Measurements from ENCODE around the gene CCDC51.
A peak's percentile ranks its signal among the peaks of the same experiment; 100 is the strongest.

Gene CCDC51

GRCh38 chr3:48456456-48456855, 16.5 kb upstream of the CCDC51 start:
- ATAC-seq = no peak
- no peak for TF ChIP-seq PATZ1 (CRISPR knock-in tag; IDR thresholded peaks at IDR 0.05; ENCODE audit: borderline replicate concordance)
- TF ChIP-seq ZFP30 (CRISPR knock-in tag; IDR thresholded peaks at IDR 0.05) = no peak
- no peak for TF ChIP-seq CSRNP3 (CRISPR knock-in tag; IDR thresholded peaks at IDR 0.05)
- no peak for TF ChIP-seq ZNF70 (CRISPR knock-in tag; IDR thresholded peaks at IDR 0.05)
- no peak for TF ChIP-seq ZC3H10 (CRISPR knock-in tag; IDR thresholded peaks at IDR 0.05)
- TF ChIP-seq CREB5 (CRISPR knock-in tag; IDR thresholded peaks at IDR 0.05; ENCODE audit: low read depth) = no peak
- no peak for TF ChIP-seq ISL1 (CRISPR knock-in tag; IDR thresholded peaks at IDR 0.05)
- TF ChIP-seq TOX (CRISPR knock-in tag; IDR thresholded peaks at IDR 0.05; ENCODE audit: borderline replicate concordance) = no peak
- TF ChIP-seq BACH2 (CRISPR knock-in tag; IDR thresholded peaks at IDR 0.05; ENCODE audit: borderline replicate concordance) = no peak
- TF ChIP-seq TCF4 (CRISPR knock-in tag; IDR thresholded peaks at IDR 0.05; ENCODE audit: borderline replicate concordance) = no peak

GRCh38 chr3:48451270-48451669, 11.4 kb upstream of the CCDC51 start:
- TF ChIP-seq CSDC2 (CRISPR knock-in tag; IDR thresholded peaks at IDR 0.05) (no peak), RARB (CRISPR knock-in tag; IDR thresholded peaks at IDR 0.05) (no peak), TOX (CRISPR knock-in tag; IDR thresholded peaks at IDR 0.05; ENCODE audit: borderline replicate concordance) (no peak), ZFP3 (CRISPR knock-in tag; IDR thresholded peaks at IDR 0.05) (no peak), CREB5 (CRISPR knock-in tag; IDR thresholded peaks at IDR 0.05; ENCODE audit: low read depth) (no peak), ZNF8 (CRISPR knock-in tag; IDR thresholded peaks at IDR 0.05) (no peak), ZC3H10 (CRISPR knock-in tag; IDR thresholded peaks at IDR 0.05) (no peak), TCF4 (CRISPR knock-in tag; IDR thresholded peaks at IDR 0.05; ENCODE audit: borderline replicate concordance) (no peak), SNAI2 (CRISPR knock-in tag; IDR thresholded peaks at IDR 0.05) (no peak), PATZ1 (CRISPR knock-in tag; IDR thresholded peaks at IDR 0.05; ENCODE audit: borderline replicate concordance) (no peak)
- ATAC-seq = no peak

- ATAC-seq = peak; percentile 94
- TF ChIP-seq CSDC2 (CRISPR knock-in tag; IDR thresholded peaks at IDR 0.05) (no peak), ZFP30 (CRISPR knock-in tag; IDR thresholded peaks at IDR 0.05) (no peak), TOX (CRISPR knock-in tag; IDR thresholded peaks at IDR 0.05; ENCODE audit: borderline replicate concordance) (no peak), PPARA (CRISPR knock-in tag; IDR thresholded peaks at IDR 0.05; ENCODE audit: borderline replicate concordance) (no peak), CREB5 (CRISPR knock-in tag; IDR thresholded peaks at IDR 0.05; ENCODE audit: low read depth) (no peak), BACH2 (CRISPR knock-in tag; IDR thresholded peaks at IDR 0.05; ENCODE audit: borderline replicate concordance) (no peak), CSRNP3 (CRISPR knock-in tag; IDR thresholded peaks at IDR 0.05) (no peak), ESRRG (CRISPR knock-in tag; IDR thresholded peaks at IDR 0.05) (no peak), ARNTL (CRISPR knock-in tag; IDR thresholded peaks at IDR 0.05; ENCODE audit: borderline replicate concordance, low read depth) (no peak), OSR1 (CRISPR knock-in tag; IDR thresholded peaks at IDR 0.05) (no peak), ZNF565 (CRISPR knock-in tag; conservative IDR thresholded peaks at IDR 0.05; ENCODE audit: low read depth) (no peak), TSHZ2 (CRISPR knock-in tag; IDR thresholded peaks at IDR 0.05) (no peak), GLIS3 (CRISPR knock-in tag; IDR thresholded peaks at IDR 0.05) (no peak), SNAI2 (CRISPR knock-in tag; IDR thresholded peaks at IDR 0.05) (no peak), ZC3H10 (CRISPR knock-in tag; IDR thresholded peaks at IDR 0.05) (no peak)
Measured at GRCh38 chr3:48446425-48447193, 6.7 kb upstream of the CCDC51 start, which contains the start of gene ATRIP. TSS of gene ATRIP (plus strand) at chr3:48446737. CDS start at chr3:48446846, 109 bp downstream.

Measured in SK-N-SH treated with all-trans-retinoic acid at 6 μM for 48 hours (cell line).